Measurements from ENCODE around the gene RGS3. TPM values are rescaled to one million over a fixed set of nuclear protein-coding genes. Genes with fewer than 3 reads are reported as not detected.

RGS3 gene
- total and polyA plus RNA-seq, 2 of the 13 experiments (the other 11 are each of a cell fraction or from before 2014, with no cell fraction given) = 17.1 to 28.8 TPM

DNA sequence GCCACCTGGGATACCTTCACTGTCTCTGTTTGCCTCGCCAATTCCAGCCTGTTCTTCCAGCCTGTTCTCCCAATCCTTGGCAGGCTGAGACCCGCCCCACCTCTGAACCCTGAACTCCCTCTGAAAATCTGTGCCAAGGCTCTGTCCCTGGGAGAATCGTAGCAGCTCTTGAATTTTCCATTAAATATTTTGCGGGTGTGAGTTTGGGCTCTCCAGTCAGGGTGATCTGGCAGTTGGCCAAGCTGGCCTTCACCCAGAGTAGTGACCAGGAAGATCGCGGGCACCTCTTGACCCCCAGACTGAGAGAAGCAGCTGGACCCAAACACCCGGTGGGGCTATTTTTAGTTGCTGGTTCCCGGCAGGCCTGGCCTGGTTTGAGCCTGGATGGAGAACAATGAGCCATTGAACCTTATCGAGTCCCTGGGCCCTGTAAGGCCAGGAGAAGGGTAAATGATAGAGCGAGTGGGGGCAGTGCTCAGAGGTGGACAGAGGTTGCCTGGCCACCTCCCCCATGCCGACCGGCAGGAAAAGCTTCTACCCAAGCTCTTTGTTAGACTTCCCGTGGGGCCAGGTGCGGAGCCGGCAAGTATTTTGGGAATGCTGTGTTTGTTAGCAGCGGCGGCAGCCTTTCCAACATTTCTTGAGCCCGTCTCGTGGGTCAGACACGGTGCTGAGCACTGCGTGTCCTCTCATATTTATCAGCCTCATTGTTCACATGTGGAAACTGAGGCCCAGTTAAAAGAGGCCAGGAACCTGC, 146.2 kb downstream of the RGS3 start (continued):
- TF ChIP-seq POLR2AphosphoS5 (IDR thresholded peaks at IDR 0.05; ENCODE audit: low read depth, low read length) (no peak), CREB1 (IDR thresholded peaks at IDR 0.05) (no peak), CREB1 (CRISPR knock-in tag; IDR thresholded peaks at IDR 0.05) (no peak), ZFAT (CRISPR knock-in tag; conservative IDR thresholded peaks at IDR 0.05) (no peak), ZFP37 (CRISPR knock-in tag; IDR thresholded peaks at IDR 0.05; ENCODE audit: borderline replicate concordance) (peak; percentile 33; the same call in 1 of the 2 replicates), RBFOX2 (IDR thresholded peaks at IDR 0.05; ENCODE audit: low read depth, low read length) (no peak), ZNF17 (CRISPR knock-in tag; IDR thresholded peaks at IDR 0.05) (no peak), RCOR2 (CRISPR knock-in tag; IDR thresholded peaks at IDR 0.05) (peak; percentile 65; the same call in 1 of the 2 replicates), ZNF782 (CRISPR knock-in tag; IDR thresholded peaks at IDR 0.05; ENCODE audit: borderline replicate concordance) (no peak), ZSCAN9 (CRISPR knock-in tag; IDR thresholded peaks at IDR 0.05; ENCODE audit: borderline replicate concordance) (peak; percentile 37; the same call in 1 of the 2 replicates), ZFP36 (IDR thresholded peaks at IDR 0.05; ENCODE audit: borderline replicate concordance, low read depth, low read length, partially characterized antibody) (no peak), HNRNPH1 (optimal IDR thresholded peaks at IDR 0.05; ENCODE audit: low read depth, low read length) (no peak), NKX3-1 (CRISPR knock-in tag; IDR thresholded peaks at IDR 0.05) (no peak), KLF12 (CRISPR knock-in tag; IDR thresholded peaks at IDR 0.05; ENCODE audit: borderline replicate concordance) (no peak), GPN1 (CRISPR knock-in tag; IDR thresholded peaks at IDR 0.05; ENCODE audit: borderline replicate concordance) (no peak), CHD2 (IDR thresholded peaks at IDR 0.05; ENCODE audit: low read depth, low read length) (no peak), SMARCE1 (IDR thresholded peaks at IDR 0.05; ENCODE audit: borderline replicate concordance) (no peak), ZNF607 (CRISPR knock-in tag; IDR thresholded peaks at IDR 0.05; ENCODE audit: borderline replicate concordance) (no peak), PLRG1 (conservative IDR thresholded peaks at IDR 0.05) (no peak)
- TF ChIP-seq, protein P1, sequence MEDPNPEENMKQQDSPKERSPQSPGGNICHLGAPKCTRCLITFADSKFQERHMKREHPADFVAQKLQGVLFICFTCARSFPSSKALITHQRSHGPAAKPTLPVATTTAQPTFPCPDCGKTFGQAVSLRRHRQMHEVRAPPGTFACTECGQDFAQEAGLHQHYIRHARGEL (CRISPR knock-in tag; IDR thresholded peaks at IDR 0.05) = no peak
- TF ChIP-seq, protein P2, sequence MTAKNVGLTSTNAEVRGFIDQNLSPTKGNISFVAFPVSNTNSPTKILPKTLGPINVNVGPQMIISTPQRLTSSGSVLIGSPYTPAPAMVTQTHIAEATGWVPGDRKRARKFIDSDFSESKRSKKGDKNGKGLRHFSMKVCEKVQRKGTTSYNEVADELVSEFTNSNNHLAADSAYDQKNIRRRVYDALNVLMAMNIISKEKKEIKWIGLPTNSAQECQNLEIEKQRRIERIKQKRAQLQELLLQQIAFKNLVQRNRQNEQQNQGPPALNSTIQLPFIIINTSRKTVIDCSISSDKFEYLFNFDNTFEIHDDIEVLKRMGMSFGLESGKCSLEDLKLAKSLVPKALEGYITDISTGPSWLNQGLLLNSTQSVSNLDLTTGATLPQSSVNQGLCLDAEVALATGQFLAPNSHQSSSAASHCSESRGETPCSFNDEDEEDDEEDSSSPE (CRISPR knock-in tag; IDR thresholded peaks at IDR 0.05) = no peak
- TF ChIP-seq, protein P3, sequence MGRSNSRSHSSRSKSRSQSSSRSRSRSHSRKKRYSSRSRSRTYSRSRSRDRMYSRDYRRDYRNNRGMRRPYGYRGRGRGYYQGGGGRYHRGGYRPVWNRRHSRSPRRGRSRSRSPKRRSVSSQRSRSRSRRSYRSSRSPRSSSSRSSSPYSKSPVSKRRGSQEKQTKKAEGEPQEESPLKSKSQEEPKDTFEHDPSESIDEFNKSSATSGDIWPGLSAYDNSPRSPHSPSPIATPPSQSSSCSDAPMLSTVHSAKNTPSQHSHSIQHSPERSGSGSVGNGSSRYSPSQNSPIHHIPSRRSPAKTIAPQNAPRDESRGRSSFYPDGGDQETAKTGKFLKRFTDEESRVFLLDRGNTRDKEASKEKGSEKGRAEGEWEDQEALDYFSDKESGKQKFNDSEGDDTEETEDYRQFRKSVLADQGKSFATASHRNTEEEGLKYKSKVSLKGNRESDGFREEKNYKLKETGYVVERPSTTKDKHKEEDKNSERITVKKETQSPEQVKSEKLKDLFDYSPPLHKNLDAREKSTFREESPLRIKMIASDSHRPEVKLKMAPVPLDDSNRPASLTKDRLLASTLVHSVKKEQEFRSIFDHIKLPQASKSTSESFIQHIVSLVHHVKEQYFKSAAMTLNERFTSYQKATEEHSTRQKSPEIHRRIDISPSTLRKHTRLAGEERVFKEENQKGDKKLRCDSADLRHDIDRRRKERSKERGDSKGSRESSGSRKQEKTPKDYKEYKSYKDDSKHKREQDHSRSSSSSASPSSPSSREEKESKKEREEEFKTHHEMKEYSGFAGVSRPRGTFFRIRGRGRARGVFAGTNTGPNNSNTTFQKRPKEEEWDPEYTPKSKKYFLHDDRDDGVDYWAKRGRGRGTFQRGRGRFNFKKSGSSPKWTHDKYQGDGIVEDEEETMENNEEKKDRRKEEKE (IDR thresholded peaks at IDR 0.05) = no peak
- TF ChIP-seq, protein P4, sequence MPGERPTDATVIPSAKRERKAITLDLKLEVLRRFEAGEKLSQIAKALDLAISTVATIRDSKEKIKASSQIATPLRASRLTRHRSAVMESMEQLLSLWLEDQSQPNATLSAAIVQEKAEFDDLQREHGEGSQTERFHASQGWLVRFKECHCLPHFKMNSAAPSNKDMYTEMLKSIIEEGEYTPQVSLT (CRISPR knock-in tag; IDR thresholded peaks at IDR 0.05; ENCODE audit: borderline replicate concordance, low read depth) = no peak
- TF ChIP-seq, protein P5, sequence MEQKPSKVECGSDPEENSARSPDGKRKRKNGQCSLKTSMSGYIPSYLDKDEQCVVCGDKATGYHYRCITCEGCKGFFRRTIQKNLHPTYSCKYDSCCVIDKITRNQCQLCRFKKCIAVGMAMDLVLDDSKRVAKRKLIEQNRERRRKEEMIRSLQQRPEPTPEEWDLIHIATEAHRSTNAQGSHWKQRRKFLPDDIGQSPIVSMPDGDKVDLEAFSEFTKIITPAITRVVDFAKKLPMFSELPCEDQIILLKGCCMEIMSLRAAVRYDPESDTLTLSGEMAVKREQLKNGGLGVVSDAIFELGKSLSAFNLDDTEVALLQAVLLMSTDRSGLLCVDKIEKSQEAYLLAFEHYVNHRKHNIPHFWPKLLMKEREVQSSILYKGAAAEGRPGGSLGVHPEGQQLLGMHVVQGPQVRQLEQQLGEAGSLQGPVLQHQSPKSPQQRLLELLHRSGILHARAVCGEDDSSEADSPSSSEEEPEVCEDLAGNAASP (CRISPR knock-in tag; IDR thresholded peaks at IDR 0.05; ENCODE audit: borderline replicate concordance) = peak; percentile 94
